T-helper 2 cell (primary cell): ENCODE data around the gene MUC5AC.
"Not testable (repeated sequence)": the region's sequence is repeated elsewhere in the genome, so short reads cannot be mapped to it uniquely, and the experiment has no call there.

Source experiments
- DNase-seq, 5 experiments: peaks; one replicate each; pipeline versions ENCODE4 v3.0.0 to v3.0.0-alpha.2; 2012 to 2022

Gene MUC5AC

GRCh38 chr11:1163321-1163910 lies 5.7 kb downstream of the MUC5AC start:
- no peak for DNase-seq

GRCh38 chr11:1163911-1164735 lies 6.4 kb downstream of the MUC5AC start:
- no peak for DNase-seq

DNA sequence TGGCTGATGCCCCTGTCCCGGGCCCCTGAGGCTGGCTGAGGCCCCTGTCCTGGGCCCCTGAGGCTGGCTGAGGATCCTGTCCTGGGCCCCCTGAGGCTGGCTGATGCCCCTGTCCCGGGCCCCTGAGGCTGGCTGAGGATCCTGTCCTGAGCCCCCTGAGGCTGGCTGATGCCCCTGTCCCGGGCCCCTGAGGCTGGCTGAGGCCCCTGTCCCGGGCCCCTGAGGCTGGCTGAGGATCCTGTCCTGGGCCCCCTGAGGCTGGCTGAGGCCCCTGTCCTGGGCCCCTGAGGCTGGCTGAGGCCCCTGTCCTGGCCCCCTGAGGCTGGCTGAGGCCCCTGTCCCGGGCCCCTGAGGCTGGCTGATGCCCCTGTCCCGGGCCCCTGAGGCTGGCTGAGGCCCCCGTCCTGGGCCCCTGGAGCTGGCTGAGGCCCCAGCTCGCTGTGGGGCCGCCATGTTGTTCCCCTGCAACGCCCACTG lies 7.1 kb downstream of the MUC5AC start:
- not testable (repeated sequence) for DNase-seq

GRCh38 chr11:1165256-1166041 lies 7.7 kb downstream of the MUC5AC start:
- DNase-seq, result no peak

DNA sequence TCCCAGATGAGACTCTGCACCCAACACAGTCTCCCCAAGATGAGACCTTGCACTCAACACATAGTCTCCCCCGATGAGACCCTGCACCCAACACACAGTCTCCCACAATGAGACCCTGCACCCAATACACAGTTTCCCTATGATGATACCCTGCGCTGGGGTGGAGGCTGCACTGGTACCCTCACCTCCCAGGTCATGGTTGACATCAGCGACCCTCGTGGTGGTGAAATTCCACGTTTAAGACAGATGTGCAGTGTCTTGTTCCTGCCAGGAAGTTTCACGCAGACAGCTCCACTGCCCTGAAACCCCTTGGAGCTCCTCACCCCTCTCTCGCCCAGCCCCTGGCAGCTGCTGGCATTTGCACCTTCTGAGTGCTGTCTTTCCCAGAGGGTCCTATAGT lies 9.5 kb downstream of the MUC5AC start:
- DNase-seq, result no peak

DNA sequence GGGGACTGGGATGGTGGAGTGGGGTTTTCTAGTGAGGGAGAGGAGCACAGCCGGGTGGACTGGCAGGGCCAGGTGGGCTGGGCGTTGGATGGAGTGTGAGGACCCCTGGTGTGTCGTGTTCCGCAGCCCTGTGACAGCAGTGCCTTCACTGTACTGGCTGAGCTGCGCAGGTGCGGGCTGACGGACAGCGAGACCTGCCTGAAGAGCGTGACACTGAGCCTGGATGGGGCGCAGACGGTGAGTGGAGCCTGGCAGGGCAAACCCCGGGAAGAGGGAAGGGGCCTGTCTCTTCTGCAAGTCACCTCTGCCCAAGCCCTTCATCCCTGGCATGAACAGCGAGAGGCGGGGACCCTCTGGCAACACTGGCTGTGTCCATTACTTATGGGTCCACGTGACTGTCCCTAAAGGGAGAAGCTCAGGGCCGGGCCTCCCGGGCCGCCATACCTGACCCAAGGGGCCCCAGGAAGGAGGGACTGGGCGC lies 10.0 kb downstream of the MUC5AC start:
- DNase-seq, result no peak

DNA sequence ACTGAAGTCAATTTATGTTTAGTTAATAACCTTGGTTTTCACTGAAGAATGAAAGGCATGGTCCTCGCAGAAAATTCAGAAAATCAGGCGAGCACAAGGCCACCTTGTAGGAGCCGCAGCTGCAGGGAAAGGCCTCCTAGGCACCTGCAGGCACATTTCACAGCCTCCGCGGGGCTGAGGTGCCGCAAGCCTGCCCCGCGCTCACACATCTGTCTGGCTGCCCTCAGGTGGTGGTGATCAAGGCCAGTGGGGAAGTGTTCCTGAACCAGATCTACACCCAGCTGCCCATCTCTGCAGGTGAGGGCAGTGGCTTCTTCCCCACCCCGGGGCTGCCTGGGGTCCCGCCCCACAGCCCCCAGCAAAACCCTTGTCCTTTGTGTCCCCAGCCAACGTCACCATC lies 10.5 kb downstream of the MUC5AC start:
- no peak for DNase-seq

GRCh38 chr11:1168721-1169161 lies 11.0 kb downstream of the MUC5AC start:
- no peak for DNase-seq

GRCh38 chr11:1171223-1171984 lies 13.7 kb downstream of the MUC5AC start:
- no peak for DNase-seq

GRCh38 chr11:1171985-1172728 lies 14.4 kb downstream of the MUC5AC start:
- DNase-seq, result no peak

DNA sequence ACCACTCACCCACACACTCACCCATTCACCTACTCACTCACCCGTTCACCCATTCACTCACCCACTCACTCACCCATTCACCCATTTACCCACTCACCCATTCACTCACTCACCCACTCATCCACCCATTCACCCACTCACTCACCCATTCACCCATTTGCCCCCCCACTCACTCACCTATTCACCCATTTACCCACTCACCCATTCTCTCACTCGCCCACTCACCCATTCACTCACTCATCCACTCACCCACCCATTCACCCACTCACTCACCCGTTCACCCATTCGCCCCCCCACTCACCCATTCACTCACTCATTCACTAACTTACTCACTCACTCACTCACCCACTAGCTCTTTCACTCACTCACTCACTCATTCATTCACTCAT lies 15.0 kb downstream of the MUC5AC start:
- DNase-seq, result no peak

GRCh38 chr11:1173396-1173795 lies 15.6 kb downstream of the MUC5AC start:
- DNase-seq, result not testable (repeated sequence)

- DNase-seq, result no peak
These were observed 17.0 kb downstream of the MUC5AC start for GRCh38 chr11:1174441-1175370.

GRCh38 chr11:1175461-1176223 lies 17.9 kb downstream of the MUC5AC start:
- DNase-seq, result no peak

- no peak for DNase-seq
These were observed 18.7 kb downstream of the MUC5AC start for GRCh38 chr11:1176224-1177019.

- no peak for DNase-seq
These were observed 19.4 kb downstream of the MUC5AC start for GRCh38 chr11:1177020-1177770.

DNA sequence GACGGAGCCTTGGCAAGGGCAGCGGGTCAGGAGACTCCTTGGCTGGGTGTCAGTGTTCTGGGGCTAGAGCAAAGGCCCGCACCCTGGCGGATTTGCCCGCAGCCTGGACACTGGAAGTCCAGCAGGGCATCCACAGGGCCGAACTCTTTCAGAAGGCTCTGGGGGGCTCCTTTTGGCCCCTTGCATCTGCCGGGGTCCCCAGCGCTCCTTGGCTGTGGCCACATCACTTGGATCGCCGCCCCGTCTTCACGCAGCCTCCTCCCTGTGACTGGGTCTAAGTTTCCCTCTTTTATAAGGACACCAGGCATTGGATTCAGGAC lies 20.0 kb downstream of the MUC5AC start:
- DNase-seq, result no peak

GRCh38 chr11:1178201-1178885 lies 20.6 kb downstream of the MUC5AC start:
- no peak for DNase-seq
